LoVo (cell line): Measurements from ENCODE around the gene NXPE4.
"Not testable (repeated sequence)": the region's sequence is repeated elsewhere in the genome, so short reads cannot be mapped to it uniquely, and the experiment has no call there.

Source experiments
- DNase-seq: peaks from one replicate; pipeline ENCODE4 v3.0.0-alpha.2; 2016; ENCODE audit warnings: low spot score

The NXPE4 gene

DNA sequence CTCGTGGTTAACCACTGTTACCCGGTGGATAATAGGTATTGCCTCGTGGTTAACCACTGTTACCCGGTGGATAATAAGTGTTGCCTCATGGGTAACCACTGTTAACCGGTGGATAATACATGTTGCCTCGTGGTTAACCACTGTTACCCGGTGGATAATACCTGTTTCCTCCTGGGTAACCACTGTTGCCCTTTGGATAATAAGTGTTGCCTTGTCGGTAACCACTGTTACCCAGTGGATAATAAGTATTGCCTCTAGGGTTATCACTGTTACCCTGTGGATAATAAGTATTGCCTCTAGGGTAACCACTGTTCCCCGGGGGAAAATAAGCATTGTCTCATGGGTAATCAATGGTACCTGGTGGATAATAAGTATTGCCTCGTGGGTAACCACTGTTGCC, 15.0 kb upstream of the NXPE4 start:
- no peak for DNase-seq

DNA sequence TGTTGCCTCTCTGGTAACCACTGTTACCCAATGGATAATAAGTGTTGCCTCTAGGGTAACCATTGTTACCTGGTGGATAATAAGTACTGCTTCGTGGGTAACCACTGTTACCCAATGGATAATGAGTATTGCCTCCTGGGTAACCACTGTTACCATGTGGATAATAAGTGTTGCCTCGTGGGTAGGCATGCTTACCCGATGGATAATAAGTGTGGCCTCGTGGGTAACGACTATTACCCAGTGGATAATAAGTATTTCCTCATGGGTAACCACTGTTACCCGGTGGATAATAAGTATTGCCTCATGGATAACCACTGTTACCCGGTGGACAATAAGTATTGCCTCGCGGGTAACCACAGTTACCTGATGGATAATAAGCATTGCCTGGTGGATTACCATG, 13.8 kb upstream of the NXPE4 start:
- no peak for DNase-seq

DNA sequence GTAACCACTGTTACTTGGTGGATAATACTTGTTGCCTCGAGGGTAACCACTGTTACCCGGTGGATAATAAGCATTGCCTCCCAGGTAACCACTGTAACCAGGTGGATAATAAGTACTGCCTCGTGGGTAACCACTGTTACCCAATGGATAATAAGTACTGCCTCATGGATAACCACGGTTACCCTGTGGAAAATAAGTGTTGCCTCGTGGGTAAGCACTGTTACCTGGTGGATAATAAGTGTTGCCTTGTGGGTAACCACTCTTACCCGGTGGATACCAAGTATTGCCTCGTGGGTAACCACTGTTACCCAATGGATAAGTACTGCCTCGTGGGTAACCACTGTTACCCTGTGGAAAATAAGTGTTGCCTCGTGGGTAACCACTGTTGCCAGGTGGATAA, 13.0 kb upstream of the NXPE4 start:
- not testable (repeated sequence) for DNase-seq

DNA sequence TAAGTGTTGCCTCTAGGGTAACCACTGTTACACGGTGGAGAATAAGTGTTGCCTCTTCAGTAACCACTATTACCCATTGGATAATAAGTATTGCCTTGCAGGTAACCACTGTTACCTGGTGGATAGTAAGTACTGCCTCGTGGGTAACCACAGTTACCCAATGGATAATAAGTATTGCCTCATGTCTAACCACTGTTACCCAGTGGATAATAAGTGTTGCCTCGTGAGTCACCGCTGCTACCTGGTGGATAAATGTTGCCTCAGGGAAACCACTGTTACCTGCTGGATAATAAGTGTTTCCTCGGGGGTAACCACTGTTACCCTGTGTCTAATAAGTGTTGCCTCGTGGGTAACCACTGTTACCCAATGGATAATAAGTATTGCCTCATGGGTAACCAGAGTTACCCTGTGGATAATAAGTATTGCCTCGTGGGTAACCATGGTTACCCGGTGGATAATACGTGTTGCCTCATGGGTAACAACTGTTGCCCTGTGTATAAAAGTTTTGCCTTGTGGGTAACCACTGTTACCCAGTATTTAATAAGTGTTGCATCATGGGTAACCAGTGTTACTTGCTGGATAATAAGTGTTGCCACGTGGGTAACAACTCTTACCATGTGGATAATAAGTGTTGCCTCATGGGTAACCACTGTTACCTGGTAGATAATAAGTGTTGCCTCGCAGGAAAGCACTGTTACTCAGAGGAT, 12.3 kb upstream of the NXPE4 start:
- DNase-seq = no peak

DNA sequence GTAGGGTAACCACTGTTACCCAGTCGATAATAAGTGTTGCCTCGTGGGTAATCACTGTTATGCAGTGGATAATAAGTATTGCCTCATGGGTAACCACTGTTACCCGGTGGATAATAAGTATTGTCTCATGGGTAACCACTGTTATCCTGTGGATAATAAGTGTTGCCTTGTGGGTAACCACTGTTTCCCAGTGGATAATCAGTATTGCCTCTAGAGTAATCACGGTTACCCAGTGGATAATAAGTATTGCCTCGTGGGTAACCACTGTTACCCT, 11.2 kb upstream of the NXPE4 start:
- DNase-seq = not testable (repeated sequence)

DNA sequence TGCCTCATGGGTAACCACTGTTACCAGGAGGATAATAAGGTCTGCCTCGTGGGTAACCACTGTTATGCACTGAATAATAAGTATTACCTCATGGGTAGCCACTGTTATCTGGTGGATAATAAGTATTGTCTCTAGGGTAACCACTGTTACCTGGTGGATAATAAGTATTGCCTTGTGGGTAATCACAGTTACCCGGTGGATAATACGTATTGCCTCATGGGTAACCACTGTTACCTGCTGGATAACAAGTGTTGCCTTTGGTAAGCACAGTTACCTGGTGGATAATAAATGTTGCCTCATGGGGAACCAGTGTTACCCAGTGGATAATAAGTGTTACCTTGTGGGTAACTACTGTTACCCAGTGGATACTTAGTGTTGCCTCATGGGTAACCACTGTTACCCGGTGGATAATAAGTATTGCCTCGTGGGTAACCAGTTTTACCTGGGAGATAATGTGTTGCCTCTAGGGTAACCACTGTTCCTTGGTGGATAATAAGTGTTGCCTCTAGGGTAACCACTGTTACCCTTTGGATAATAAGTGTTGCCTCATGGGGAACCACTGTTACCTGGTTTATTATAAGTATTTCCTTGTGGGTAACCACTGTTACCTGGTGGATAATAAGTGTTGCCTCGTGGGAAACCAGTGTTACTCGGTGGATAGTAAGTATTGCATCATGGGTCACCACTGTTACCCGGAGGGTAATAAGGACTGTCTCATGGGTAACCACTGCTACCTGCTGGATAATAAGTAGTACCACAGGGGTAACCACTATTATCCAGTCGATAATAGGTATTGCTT, 10.6 kb upstream of the NXPE4 start:
- DNase-seq = no peak

DNA sequence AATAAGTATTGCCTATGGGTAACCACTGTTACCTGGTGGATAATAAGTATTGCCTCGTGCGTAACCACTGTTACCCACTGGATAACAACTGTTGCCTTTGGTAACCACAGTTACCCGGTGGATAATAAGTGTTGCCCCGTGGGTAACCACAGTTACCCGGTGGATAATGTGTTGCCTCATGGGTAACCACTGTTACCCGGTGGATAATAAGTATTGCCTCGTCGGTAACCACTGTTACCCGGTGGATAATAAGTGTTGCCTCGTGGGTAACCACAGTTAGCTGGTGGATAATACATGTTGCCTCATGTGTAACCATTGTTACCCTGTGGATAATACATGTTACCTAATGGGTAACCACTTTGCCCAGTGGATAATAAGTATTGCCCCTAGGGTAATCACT, 9.8 kb upstream of the NXPE4 start:
- no peak for DNase-seq

DNA sequence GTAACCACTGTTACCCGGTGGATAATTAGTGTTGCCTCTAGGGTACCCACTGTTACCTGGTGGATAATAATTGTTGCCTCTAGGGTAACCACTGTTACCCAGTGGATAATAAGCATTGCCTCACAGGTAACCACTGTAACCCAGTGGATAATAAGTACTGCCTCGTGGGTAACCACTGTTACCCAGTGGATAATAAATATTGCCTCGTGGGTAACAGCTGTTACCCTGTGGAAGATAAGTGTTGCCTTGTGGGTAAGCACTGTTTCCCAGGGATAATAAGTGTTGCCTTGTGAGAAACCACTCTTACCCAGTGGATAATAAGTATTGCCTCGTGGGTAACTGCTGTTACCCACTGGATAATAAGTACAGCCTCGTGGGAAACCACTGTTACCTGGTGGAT, 9.3 kb upstream of the NXPE4 start:
- DNase-seq = no peak

DNA sequence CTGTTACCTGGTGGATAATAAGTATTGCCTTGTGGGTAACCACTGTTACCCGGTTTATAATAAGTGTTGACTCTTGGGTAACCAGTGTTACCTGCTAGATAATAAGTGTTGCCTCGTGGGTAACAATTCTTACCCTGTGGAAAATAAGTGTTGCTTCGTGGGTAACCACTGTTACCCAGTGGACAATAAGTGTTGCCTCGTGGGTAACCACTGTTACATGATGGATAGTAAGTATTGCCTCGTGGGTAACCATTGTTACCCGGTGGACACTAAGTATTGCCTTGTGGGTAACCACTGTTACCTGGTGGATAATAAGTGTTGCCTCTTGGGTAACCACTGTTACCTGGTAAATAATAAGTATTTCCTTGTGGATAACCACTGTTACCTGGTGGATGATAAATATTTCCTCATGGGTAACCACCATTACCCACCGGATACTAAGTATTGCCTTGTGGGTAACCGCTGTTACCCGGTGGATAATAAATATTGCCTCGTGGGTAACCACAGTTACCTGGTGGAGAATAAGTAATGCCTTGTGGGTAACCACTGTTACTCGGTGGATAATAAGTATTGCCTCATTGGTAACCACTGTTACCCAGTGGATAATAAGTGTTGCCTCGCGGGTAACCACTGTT, 8.7 kb upstream of the NXPE4 start:
- no peak for DNase-seq

DNA sequence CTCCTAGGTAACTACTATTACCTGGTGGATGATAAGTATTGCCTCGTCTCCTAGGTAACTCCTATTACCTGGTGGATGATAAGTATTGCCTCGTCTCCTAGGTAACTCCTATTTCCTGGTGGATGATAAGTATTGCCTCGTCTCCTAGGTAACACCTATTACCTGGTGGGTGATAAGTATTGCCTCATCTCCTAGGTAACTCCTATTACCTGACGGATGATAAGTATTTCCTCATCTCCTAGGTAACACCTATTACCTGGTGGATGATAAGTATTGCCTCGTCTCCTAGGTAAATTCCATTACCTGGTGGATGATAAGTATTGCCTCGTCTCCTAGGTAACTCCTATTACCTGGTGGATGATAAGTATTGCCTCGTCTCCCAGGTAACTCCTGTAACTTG, 7.6 kb upstream of the NXPE4 start:
- not testable (repeated sequence) for DNase-seq

DNA sequence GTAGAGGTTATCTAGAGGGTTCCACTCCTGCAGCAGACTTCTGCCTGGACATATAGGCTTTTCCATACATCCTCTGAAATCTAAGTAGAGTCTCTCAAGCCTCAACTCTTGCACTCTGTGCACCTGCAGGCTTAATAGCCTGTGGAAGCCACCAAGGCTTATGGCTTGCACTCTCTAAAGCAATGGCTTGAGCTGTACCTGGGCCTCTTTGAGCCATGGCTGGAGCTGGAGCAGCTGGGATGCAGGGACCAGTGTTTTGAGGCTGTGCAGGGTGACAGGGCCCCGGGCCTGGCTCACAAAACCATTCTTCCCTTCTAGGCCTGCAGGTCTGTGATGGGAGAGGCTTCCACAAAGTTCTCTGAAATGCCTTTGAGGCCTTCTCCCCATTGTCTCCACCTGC, 2.9 kb upstream of the NXPE4 start:
- no peak for DNase-seq

DNA sequence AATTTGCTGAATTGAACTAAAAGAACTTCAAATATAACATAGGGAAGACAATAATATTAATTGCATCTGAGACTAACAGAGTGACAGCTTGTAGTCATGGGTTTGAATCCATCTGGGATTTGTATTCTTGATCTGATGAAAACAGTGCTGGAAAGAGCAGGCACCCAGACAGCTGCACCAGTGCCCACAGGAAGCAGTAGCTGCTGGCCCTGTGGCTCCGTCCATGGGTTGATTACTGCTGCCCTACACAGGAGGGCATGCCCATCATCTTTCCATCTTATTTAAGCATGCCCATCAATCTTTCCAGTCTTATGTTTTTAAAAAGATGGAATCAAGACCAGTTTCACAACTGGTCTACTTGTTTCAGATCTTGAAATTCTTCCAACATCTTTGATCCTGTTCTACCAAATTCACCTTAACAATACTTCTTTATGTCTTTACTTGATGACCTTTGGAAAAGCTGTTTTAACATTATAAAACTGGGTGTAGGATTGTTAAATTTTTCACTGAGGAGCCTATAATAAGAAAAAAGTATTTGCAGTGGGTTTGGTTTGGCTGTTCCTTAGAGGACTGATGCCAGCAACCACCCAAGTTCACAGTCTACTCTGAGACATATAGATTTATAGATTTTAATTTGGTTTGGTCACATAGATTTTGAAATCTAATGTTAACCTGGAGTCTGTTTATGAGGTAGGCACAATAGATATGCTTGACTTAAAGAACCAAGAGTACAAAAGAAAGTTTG, 761 bp upstream of the NXPE4 start:
- DNase-seq = no peak

DNA sequence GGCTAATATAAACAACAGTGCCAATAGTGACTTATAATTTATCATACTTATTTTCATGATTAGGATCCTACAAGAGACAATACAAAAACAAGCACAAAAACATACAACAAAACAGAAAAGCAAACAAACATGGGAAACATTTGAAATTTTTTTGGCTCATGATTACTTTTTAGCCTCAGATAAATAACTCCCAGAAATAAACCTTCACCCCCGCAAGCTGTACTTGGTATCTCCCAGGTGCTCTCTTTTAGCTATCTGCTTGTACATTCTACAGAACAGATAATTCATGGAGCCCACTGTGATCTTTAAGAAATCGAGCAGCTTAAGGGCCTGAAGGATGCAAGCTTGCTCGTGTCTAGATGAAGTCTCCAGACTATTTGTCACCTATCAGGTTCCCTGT, 883 bp downstream of the NXPE4 start:
- DNase-seq = no peak

DNA sequence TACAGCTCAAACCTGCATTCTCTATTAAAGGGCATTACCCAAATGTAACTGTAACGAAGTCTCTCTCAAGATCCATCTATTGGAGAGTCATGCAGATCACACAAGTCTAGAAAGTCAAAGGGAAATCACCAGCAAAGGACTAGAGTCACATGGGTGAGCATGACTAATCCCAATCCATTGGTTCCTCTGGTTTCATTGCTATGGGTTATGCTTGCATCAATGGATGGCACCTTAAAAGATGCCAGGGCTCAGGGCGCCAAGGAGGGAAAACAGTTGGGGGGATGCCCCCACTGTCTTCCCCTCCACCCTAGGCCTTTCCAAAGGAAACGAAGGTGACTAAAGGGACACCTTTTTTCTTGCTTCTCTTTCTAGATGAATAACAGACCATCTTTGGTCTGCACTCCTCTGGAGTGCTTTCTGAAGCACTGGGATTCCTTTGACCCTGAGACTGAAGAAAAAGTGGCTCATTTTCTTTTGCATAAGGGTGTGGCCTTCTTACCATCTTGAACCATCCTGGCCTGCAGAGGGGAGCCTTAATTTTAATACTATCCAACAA, 8.1 kb downstream of the NXPE4 start:
- no peak for DNase-seq

DNA sequence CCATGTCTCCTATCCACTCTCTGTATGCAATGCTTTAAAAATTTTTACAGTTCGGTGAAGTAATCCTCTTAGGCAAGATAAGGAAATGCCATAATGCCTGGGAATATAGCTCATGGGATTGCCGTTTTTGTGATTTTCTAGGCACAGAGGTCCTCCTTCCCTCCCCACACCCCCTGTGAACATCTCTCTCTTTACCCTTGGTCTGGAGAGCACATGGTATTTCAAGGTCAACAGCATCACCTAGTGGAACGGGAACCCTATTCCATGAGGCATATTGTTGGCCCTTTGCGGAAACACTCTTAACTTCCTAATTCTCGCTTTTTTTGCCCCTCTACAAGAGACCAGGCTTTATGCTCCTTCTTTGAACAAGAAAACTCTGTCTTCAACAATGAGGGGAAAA, 8.8 kb downstream of the NXPE4 start:
- no peak for DNase-seq

DNA sequence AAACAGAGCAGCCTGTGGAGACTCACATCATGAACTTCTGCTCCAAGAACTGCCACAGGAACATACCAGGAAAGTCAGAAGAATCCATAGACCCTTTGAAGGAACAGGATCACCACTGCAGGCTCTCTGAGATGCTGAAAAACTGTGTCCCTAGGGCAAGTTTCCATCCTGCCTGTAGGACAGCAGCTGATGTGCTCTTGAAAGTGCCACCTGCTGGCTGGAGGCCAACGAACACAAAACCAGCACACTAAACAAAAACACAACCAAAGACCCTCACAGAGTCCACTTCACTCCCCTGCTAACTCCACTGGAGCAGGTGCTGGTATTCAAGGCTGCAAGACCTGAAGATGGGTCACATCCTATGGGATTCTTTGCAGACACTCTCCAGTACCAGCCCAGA, 23.9 kb downstream of the NXPE4 start:
- DNase-seq = no peak

DNA sequence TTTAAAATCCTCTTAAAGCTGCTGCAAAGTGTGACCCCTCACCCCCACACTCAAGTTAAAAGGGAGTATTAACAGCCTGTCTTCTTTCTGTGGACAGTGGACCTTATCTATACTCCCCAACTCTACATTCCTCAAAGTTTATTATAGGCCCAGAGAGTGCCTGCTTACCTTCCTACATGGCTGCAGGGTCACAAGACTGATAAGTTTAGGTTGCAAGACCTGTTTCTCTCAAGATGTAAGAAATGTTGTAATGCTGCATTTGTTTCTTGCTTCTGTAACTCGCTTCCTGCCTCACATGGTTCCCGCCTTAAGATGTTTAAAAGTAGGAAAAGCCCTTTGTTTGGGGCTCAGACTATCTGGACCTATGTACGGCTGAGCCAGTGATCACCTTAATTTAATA, 25.8 kb downstream of the NXPE4 start:
- no peak for DNase-seq

DNA sequence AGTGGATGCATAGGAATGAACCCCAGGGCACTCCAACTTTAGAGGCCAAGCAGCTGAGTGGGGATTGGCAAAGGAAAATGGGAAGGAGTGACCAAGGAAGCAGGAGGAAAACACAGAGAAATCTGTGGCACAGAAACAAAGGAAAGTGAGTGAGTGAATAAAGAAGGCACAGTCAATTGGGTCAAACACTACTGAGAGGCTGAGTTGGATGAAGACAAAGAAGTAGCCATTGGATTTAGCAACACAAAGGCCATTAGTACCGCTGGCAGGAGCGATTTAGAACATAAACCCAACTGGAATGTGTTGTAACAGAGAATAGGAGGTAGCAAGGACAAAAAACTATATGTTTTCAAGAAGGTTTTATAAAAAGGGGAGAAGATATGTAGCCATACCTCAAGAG, 29.3 kb downstream of the NXPE4 start:
- DNase-seq = no peak

DNA sequence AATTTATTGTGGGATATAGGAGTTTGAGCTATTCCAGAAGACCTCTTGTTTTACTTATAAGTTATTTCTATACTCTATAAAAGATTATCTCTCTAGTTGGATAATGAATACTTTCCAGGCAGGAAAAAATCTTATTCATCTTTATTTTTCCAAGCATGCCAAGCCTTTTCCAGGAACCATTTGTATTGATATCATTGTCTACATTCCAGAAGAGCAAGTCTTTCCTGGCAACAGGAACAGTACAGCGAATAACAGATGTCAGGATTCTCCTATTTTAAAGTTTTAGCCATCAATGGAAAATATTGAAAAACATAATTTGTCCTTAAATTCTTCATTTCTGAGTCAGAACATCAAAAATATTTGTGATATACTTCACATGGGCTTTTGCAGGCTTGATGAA, 30.8 kb downstream of the NXPE4 start:
- no peak for DNase-seq

DNA sequence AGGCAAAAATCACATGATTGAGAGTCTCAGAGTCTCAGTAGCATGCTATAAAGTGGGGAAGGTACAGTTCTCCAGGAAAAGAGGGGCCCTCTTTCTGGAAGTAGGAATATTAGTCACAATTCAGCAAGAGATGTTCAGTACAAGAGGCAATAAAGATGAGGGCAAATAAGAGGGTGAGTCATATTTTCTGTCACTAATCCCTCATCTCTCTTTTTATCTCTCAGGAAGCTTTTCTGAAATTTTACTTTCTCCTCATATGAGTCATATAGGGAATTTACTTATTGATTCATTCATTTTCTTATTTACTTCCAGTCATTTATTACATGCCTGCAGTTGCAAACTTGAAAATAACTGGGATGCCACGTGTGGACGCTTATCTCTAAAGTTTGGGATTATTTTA, 32.5 kb downstream of the NXPE4 start:
- peak; percentile 63 for DNase-seq

DNA sequence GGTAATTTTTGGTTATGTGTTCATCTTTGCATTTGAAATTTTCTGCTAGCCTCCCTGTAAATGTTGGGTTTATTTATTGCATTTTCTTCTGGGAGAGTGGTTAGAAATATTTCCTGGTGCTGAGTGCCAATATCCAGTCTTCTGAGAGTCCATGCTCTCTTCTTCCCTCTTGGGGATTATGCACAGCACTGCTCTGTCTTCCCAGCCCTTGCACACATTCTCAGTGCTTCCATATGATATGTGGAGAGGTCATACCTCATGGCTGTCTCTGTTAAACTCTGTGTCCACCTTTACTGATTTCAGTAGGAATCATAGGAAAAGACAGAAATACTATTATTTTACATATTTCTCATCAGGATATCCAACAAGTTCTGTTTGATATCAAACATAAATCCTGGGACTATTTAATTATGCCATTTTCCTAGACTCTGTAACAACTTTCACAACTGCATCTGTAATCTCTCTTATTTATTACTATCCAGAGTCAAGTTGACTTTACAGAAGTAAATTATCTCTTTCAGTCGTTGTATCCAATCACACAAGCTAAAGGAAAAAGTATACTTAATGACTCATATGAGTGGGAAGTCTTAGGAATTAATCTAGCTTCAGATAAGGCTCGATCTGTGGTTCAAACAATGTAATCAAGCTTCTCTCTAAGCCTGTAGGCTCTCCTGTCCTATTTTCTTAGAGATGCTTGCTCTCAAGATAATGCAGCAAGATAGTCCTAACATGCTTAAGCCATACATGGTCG, 33.2 kb downstream of the NXPE4 start:
- DNase-seq = peak; percentile 31
